Psoas muscle (tissue), 8 donors: Measurements from ENCODE around the gene DLG5. TPM values are rescaled to one million over a fixed set of nuclear protein-coding genes. Genes with fewer than 3 reads are reported as not detected.
A peak's percentile ranks its signal among the peaks of the same experiment; 100 is the strongest.

Experiments used
- ATAC-seq, 4 donors: fragments of 200-7000 bp; cut with Tn5 transposase; one replicate each; pipeline ENCODE4 v1.9.1; 2020; ENCODE audit warnings: moderate library complexity in 3 of 4, mild to moderate bottlenecking in 2 of 4
- DNase-seq, 2 donors: peaks; one replicate each; pipeline ENCODE4 v3.0.0-alpha.2; 2020
- H3K27ac ChIP-seq: fragments of 200-600 bp; one replicate; pipeline ENCODE4 v1.8.0; 2022
- H3K27me3 ChIP-seq, 3 donors: fragments of 200-600 bp in 1 of 3; one replicate each; pipeline versions ENCODE4 v1.6.1 to v1.8.0; 2013 to 2022; ENCODE audit warnings: low read length in 2 of 3, mild to moderate bottlenecking in 2 of 3, moderate library complexity in 1 of 3; ENCODE audit not compliant: insufficient read depth in 3 of 3
- H3K36me3 ChIP-seq, 2 donors: fragments of 200-600 bp in 1 of 2; one replicate each; pipeline versions ENCODE4 v1.6.1 to v1.8.0; 2013 to 2022; ENCODE audit warnings: low read depth in 1 of 2, mild to moderate bottlenecking in 1 of 2, moderate library complexity in 1 of 2; ENCODE audit not compliant: insufficient read depth in 1 of 2
- H3K4me1 ChIP-seq: fragments of 200-600 bp; one replicate; pipeline ENCODE4 v1.8.0; 2022
- H3K4me3 ChIP-seq: fragments of 200-600 bp; one replicate; pipeline ENCODE4 v1.8.0; 2022; ENCODE audit warnings: mild to moderate bottlenecking
- H3K9me3 ChIP-seq: fragments of 200-600 bp; one replicate; pipeline ENCODE4 v1.8.0; 2022
- CTCF ChIP-seq: fragments of 200-600 bp; IDR thresholded peaks from one replicate; pipeline ENCODE4 v1.8.0; 2022; ENCODE audit warnings: antibody characterized with exemption
- WGBS, 3 donors: extraction: QIAGEN DNeasy Blood & Tissue Kit; methylation state at CpG; one replicate each; pipeline versions ENCODE4 v1.1.6 to v1.1.7; 2013; 5-methylcytosine and 5-hydroxymethylcytosine counted together
- intact Hi-C, 2 donors: fragments of 100-400 bp; cut with DNase I; formaldehyde crosslinking; loops; one replicate each; pipeline versions ENCODE4 v1.11.0 to v1.14.2; 2022
- polyA plus RNA-seq, 3 donors: library from polyadenylated mRNA; stranded (reverse); fragments of 200-250 nt; gene quantifications; one replicate each; pipeline ENCODE4 v1.2.3, GENCODE V29; 2013
- total RNA-seq, 4 donors: library from RNA; stranded (reverse); fragmentation: NEBNext Ultra II Directional in 2 of 4; extraction: Animal tissue kit (Norgen Biotek cat#: 25700) in 2 of 4; gene quantifications; one replicate each; pipeline versions ENCODE4 v1.2.1 to v1.2.4, GENCODE V29; 2021 to 2023
- donor health status: healthy with polysubstance abuse.
- donor health status: DM: no; HTN: no; CAD: no; lungs with moderate emphysema.
- donor health status: Bipolar disorder and iron deficiency.
- donor health status: healthy.
- donor health status: DM: yes; HTN: yes; CAD: no.
- donor health status: DM: no; HTN: no; CAD: no.
- donor health status: DM: no; HTN: no; CAD: no.
- donor health status: DM: yes; HTN: yes; CAD: no.

Gene DLG5
- total and polyA plus RNA-seq, 7 donors = 10.2 to 62.9 (median 36.9) TPM

- peaks cover 24% of the 10 kb centered on the region for H3K4me1 ChIP-seq
- WGBS, 3 donors = 35 to 44% (median 37%) methylated on average over 15 of the region's 15 CpGs
- no peak for TF ChIP-seq CTCF
- peak; percentile 40 to 66 (median 58) for ATAC-seq
- H3K27ac ChIP-seq = peak overlapping the region; percentile 38
- H3K4me3 ChIP-seq = no peak overlapping the region
- H3K9me3 ChIP-seq = no peaks in the 10 kb centered on the region
- intact Hi-C loops = no loop called here
- peak; percentile 67 to 69 for DNase-seq
- peaks cover 0 to 6% of the 10 kb centered on the region in 2 donors for H3K36me3 ChIP-seq
- no peaks in the 10 kb centered on the region for H3K27me3 ChIP-seq
Measured at GRCh38 chr10:77873536-77874380, 52.8 kb downstream of the DLG5 start.

GRCh38 chr10:77872947-77873535 lies 53.5 kb downstream of the DLG5 start:
- intact Hi-C loops = no loop called here
- peaks cover 0 to 13% of the 10 kb centered on the region in 2 donors for H3K36me3 ChIP-seq
- no peaks in the 10 kb centered on the region for H3K27me3 ChIP-seq
- H3K27ac ChIP-seq = peak overlapping the region; percentile 38
- peaks cover 17% of the 10 kb centered on the region for H3K4me1 ChIP-seq
- no peaks in the 10 kb centered on the region for H3K9me3 ChIP-seq
- no peak for ATAC-seq
- DNase-seq = no peak
- H3K4me3 ChIP-seq = no peak overlapping the region
- no peak for TF ChIP-seq CTCF
- WGBS, 3 donors = 72 to 79% (median 76%) methylated on average over 7 of the region's 7 CpGs

GRCh38 chr10:77872151-77872946 lies 54.2 kb downstream of the DLG5 start:
- intact Hi-C loops = no loop called here
- H3K4me1 ChIP-seq = peaks cover 10% of the 10 kb centered on the region
- H3K4me3 ChIP-seq = no peak overlapping the region
- ATAC-seq = peak in 3 of 4 donors; percentile 26 to 53 (median 49)
- DNase-seq = peak in 1 of 2 donors; percentile 52
- TF ChIP-seq CTCF = no peak
- peaks cover 0 to 20% of the 10 kb centered on the region in 2 donors for H3K36me3 ChIP-seq
- no peaks in the 10 kb centered on the region for H3K27me3 ChIP-seq
- no peak overlapping the region for H3K27ac ChIP-seq
- H3K9me3 ChIP-seq = no peaks in the 10 kb centered on the region
- 63 to 75% (median 68%) methylated on average over 18 of the region's 18 CpGs for WGBS, 3 donors

GRCh38 chr10:77869626-77870420 lies 56.7 kb downstream of the DLG5 start:
- Histone ChIP-seq H3K36me3 (peaks cover 0 to 31% of the 10 kb centered on the region in 2 donors), H3K4me1 (peaks cover 10% of the 10 kb centered on the region), H3K9me3 (no peaks in the 10 kb centered on the region), H3K27me3 (no peaks in the 10 kb centered on the region), H3K4me3 (no peak overlapping the region), H3K27ac (no peak overlapping the region)
- no peak for ATAC-seq
- intact Hi-C loops = no loop called here
- no peak for TF ChIP-seq CTCF
- 74 to 87% (median 81%) methylated on average over 4 of the region's 4 CpGs for WGBS, 3 donors
- DNase-seq = no peak
